Activated CD4-positive, alpha-beta T cell treated with anti-CD3 and anti-CD28 coated beads, Interleukin-2, amount 50 U/mL, for 16 hours (primary cell): ENCODE data around the gene PCDHA8.
"Not testable (repeated sequence)": the region's sequence is repeated elsewhere in the genome, so short reads cannot be mapped to it uniquely, and the experiment has no call there.

Source experiments
- DNase-seq: peaks from one replicate; pipeline ENCODE4 v3.0.0-alpha.2; 2020

Gene PCDHA8

GRCh38 chr5:140870221-140871201 lies 29.5 kb downstream of the PCDHA8 start:
- DNase-seq: no peak

DNA sequence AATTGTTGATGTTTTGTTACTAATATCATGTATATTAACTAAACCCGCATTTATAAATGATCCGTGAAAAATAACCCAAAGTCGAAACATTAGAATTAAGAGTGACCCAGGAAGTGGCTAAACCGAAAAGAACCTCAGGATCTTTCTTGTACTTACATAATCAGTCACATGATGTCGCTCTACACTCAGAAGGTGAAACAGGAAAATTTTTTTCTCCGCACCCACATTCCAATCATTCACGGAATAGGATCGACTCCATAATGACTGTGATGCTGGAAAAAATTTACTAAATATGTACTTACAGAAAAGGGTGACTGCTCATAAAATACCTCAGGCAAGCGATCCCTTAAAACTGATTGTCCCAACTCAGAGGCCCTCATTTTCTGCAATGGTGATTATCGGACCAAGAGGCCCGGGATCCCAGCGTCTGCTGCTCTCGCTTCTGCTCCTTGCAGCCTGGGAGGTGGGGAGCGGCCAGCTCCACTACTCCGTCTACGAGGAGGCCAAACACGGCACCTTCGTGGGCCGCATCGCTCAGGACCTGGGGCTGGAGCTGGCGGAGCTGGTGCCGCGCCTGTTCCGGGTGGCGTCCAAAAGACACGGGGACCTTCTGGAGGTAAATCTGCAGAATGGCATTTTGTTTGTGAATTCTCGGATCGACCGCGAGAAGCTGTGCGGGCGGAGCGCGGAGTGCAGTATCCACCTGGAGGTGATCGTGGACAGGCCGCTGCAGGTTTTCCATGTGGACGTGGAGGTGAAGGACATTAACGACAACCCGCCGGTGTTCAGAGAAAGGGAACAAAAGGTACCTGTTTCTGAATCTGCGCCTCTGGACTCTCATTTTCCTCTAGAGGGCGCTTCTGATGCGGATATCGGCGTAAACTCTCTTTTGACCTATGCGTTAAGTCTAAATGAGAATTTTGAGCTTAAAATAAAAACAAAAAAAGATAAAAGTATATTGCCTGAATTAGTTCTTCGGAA lies 34.4 kb downstream of the PCDHA8 start, which contains the start of gene PCDHA12:
Gene PCDHA12 (plus strand): TSS at position 224 of the 981 bp plus-strand sequence. CDS start 165 bp downstream, at position 389.
- no peak for DNase-seq

DNA sequence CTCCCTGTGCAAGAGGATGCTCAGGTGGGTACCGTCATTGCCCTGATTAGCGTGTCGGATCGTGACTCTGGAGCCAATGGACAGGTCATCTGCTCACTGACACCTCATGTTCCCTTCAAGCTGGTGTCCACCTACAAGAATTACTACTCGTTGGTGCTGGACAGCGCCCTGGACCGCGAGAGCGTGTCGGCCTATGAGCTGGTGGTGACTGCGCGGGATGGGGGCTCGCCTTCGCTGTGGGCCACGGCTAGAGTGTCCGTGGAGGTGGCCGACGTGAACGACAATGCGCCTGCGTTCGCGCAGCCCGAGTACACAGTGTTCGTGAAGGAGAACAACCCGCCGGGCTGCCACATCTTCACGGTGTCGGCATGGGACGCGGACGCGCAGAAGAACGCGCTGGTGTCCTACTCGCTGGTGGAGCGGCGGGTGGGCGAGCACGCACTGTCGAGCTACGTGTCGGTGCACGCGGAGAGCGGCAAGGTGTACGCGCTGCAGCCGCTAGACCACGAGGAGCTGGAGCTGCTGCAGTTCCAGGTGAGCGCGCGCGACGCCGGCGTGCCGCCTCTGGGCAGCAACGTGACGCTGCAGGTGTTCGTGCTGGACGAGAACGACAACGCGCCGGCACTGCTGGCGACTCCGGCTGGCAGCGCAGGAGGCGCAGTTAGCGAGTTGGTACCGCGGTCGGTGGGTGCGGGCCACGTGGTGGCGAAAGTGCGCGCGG lies 35.7 kb downstream of the PCDHA8 start:
- not testable (repeated sequence) for DNase-seq

DNA sequence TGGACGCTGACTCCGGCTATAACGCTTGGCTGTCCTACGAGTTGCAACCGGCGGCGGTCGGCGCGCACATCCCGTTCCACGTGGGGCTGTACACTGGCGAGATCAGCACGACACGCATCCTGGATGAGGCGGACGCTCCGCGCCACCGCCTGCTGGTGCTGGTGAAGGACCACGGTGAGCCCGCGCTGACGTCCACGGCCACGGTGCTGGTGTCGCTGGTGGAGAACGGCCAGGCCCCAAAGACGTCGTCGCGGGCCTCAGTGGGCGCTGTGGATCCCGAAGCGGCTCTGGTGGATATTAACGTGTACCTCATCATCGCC lies 36.2 kb downstream of the PCDHA8 start:
- DNase-seq: no peak

DNA sequence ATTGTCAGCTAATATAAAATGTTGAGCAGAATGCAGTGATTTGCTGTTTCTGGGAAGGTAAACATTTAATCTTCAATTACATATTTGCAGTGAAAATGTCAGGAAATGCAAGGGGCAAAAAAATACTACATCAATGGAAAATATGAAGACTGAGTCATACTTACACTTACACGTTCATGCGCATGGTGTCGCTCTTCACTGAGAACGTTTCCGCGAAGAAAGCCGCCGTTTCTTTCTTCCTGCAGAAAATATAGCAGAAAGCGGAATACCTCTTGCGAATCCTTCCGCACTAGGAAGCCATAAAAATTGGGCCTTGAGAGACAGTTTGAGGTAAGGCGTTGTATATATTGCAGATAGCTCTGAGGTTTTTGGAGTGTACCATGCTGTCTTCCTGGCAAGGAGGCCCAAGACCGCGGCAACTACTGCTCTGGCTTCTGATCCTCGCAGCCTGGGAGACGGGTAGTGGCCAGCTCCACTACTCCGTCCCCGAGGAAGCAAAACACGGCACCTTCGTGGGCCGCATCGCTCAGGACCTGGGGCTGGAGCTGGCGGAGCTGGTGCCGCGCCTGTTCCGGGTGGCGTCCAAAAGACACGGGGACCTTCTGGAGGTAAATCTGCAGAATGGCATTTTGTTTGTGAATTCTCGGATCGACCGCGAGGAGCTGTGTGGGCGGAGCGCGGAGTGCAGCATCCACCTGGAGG lies 41.1 kb downstream of the PCDHA8 start, which contains the start of gene PCDHA13:
Gene PCDHA13 (plus strand): TSS at position 236 of the 702 bp plus-strand sequence. CDS start 145 bp downstream, at position 381.
- no peak for DNase-seq

GRCh38 chr5:140882591-140882899 lies 41.6 kb downstream of the PCDHA8 start:
- DNase-seq: no peak

DNA sequence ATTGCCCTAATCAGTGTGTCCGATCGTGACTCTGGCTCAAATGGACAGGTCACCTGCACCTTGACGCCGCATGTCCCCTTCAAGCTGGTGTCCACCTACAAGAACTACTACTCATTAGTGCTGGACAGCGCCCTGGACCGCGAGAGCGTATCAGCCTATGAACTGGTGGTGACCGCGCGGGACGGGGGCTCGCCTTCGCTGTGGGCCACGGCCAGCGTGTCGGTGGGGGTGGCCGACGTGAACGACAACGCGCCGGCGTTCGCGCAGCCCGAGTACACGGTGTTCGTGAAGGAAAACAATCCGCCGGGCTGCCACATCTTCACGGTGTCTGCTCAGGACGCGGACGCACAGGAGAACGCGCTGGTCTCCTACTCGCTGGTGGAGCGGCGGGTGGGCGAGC lies 42.4 kb downstream of the PCDHA8 start:
- DNase-seq: no peak

DNA sequence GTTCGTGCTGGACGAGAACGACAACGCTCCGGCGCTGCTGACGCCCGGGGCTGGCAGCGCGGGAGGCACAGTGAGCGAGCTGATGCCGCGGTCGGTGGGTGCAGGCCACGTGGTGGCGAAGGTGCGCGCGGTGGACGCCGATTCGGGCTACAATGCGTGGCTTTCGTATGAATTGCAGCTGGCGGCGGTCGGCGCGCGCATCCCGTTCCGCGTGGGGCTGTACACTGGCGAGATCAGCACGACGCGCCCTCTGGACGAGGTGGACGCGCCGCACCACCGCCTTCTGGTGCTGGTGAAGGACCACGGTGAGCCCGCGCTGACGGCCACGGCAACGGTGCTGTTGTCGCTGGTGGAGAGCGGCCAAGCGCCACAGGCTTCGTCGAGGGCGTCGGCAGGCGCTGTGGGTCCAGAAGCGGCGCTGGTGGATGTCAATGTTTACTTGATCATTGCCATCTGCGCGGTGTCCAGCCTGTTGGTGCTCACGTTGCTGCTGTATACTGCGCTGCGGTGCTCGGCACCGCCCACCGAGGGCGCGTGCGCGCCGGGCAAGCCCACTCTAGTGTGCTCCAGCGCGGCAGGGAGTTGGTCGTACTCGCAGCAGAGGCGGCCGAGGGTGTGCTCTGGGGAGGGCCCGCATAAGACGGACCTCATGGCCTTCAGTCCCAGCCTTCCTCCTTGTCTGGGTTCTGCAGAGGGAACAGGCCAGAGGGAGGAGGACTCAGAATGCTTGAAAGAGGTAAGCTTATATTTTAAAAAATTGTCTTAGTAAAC lies 43.1 kb downstream of the PCDHA8 start:
- no peak for DNase-seq
